ENCODE results near the gene IQCF2. TPM values are rescaled to one million over a fixed set of nuclear protein-coding genes. Genes with fewer than 3 reads are reported as not detected.

The IQCF2 gene
- total RNA-seq, 1 experiment from 2014 or later = not detected

GRCh38 chr3:51894391-51894790, 33.0 kb downstream of the IQCF2 start:
- POLR2A ChIA-PET = no interaction called here
- no peaks in the 10 kb centered on the region for H3K4me1 Mint-ChIP-seq (ENCODE audit: low read depth, unreplicated experiment)
- no peak overlapping the region for H3K27ac Mint-ChIP-seq (ENCODE audit: unreplicated experiment)
- no peaks in the 10 kb centered on the region for H3K36me3 Mint-ChIP-seq (ENCODE audit: insufficient read depth, unreplicated experiment)
- H3K4me3 ChIP-seq (ENCODE audit: low read depth, low read length) = no peak overlapping the region
- intact Hi-C loops (cut with micrococcal nuclease; ENCODE audit: unreplicated experiment) = no loop called here
- no peaks in the 10 kb centered on the region for H3K9me3 Mint-ChIP-seq (ENCODE audit: unreplicated experiment)
- peaks cover 12% of the 10 kb centered on the region for H3K27me3 Mint-ChIP-seq (ENCODE audit: insufficient read depth, unreplicated experiment)
- no peaks in the 10 kb centered on the region for H3K4me1 ChIP-seq
- CTCF ChIA-PET = no interaction called here
- TF ChIP-seq CTCF (IDR thresholded peaks at IDR 0.05; ENCODE audit: insufficient read depth in 1 of 2, low read depth in 1 of 2, low read length in 1 of 2, severe bottlenecking in 1 of 2, unreplicated experiment in 1 of 2) = no peak
- no peaks in the 10 kb centered on the region for H3K9me3 ChIP-seq
- BruUV-seq (replicated peaks) = no TSS peak
- no peak for DNase-seq
- no peaks in the 10 kb centered on the region for H3K27me3 ChIP-seq (replicated peaks; ENCODE audit: control insufficient read depth, insufficient read depth, low read length)
- no peak overlapping the region for H3K4me3 Mint-ChIP-seq (ENCODE audit: unreplicated experiment)
- no peaks in the 10 kb centered on the region for H3K36me3 ChIP-seq (ENCODE audit: control insufficient read depth, insufficient read depth, low read length)

GRCh38 chr3:51894939-51895338, 33.5 kb downstream of the IQCF2 start:
- H3K27ac Mint-ChIP-seq (ENCODE audit: unreplicated experiment) = no peak overlapping the region
- no peak for DNase-seq
- H3K27me3 Mint-ChIP-seq (ENCODE audit: insufficient read depth, unreplicated experiment) = peaks cover 12% of the 10 kb centered on the region
- H3K4me3 ChIP-seq (ENCODE audit: low read depth, low read length) = no peak overlapping the region
- H3K9me3 Mint-ChIP-seq (ENCODE audit: unreplicated experiment) = no peaks in the 10 kb centered on the region
- ChIA-PET POLR2A (no interaction called here), CTCF (no interaction called here)
- no peak overlapping the region for H3K4me3 Mint-ChIP-seq (ENCODE audit: unreplicated experiment)
- H3K27me3 ChIP-seq (replicated peaks; ENCODE audit: control insufficient read depth, insufficient read depth, low read length) = no peaks in the 10 kb centered on the region
- no peaks in the 10 kb centered on the region for H3K9me3 ChIP-seq
- intact Hi-C loops (cut with micrococcal nuclease; ENCODE audit: unreplicated experiment) = no loop called here
- no peaks in the 10 kb centered on the region for H3K36me3 ChIP-seq (ENCODE audit: control insufficient read depth, insufficient read depth, low read length)
- H3K4me1 ChIP-seq = no peaks in the 10 kb centered on the region
- H3K4me1 Mint-ChIP-seq (ENCODE audit: low read depth, unreplicated experiment) = no peaks in the 10 kb centered on the region
- TF ChIP-seq CTCF (IDR thresholded peaks at IDR 0.05; ENCODE audit: insufficient read depth in 1 of 2, low read depth in 1 of 2, low read length in 1 of 2, severe bottlenecking in 1 of 2, unreplicated experiment in 1 of 2) = no peak
- no TSS peak for BruUV-seq (replicated peaks)
- H3K36me3 Mint-ChIP-seq (ENCODE audit: insufficient read depth, unreplicated experiment) = no peaks in the 10 kb centered on the region

- CTCF ChIA-PET = no interaction called here
- no peak overlapping the region for H3K4me3 ChIP-seq (ENCODE audit: low read depth, low read length)
Measured at GRCh38 chr3:51896607-51897305, 35.3 kb downstream of the IQCF2 start.

More at GRCh38 chr3:51896607-51897305, 35.3 kb downstream of the IQCF2 start:
- no peaks in the 10 kb centered on the region for H3K36me3 ChIP-seq (ENCODE audit: control insufficient read depth, insufficient read depth, low read length)
- no peaks in the 10 kb centered on the region for H3K9me3 Mint-ChIP-seq (ENCODE audit: unreplicated experiment)
- DNase-seq = no peak
- no peaks in the 10 kb centered on the region for H3K4me1 ChIP-seq
- H3K27me3 ChIP-seq (replicated peaks; ENCODE audit: control insufficient read depth, insufficient read depth, low read length) = no peaks in the 10 kb centered on the region
- intact Hi-C loops (cut with micrococcal nuclease; ENCODE audit: unreplicated experiment) = no loop called here
- no TSS peak for BruUV-seq (replicated peaks)
- H3K36me3 Mint-ChIP-seq (ENCODE audit: insufficient read depth, unreplicated experiment) = no peaks in the 10 kb centered on the region
- no peak overlapping the region for H3K27ac Mint-ChIP-seq (ENCODE audit: unreplicated experiment)
- no peak for TF ChIP-seq CTCF (IDR thresholded peaks at IDR 0.05; ENCODE audit: insufficient read depth in 1 of 2, low read depth in 1 of 2, low read length in 1 of 2, severe bottlenecking in 1 of 2, unreplicated experiment in 1 of 2)
- H3K9me3 ChIP-seq = no peaks in the 10 kb centered on the region
- H3K4me1 Mint-ChIP-seq (ENCODE audit: low read depth, unreplicated experiment) = no peaks in the 10 kb centered on the region
- H3K27me3 Mint-ChIP-seq (ENCODE audit: insufficient read depth, unreplicated experiment) = peaks cover 14% of the 10 kb centered on the region
- POLR2A ChIA-PET = no interaction called here
- H3K4me3 Mint-ChIP-seq (ENCODE audit: unreplicated experiment) = no peak overlapping the region

Measured in Caco-2 (cell line).